Trophoblast cell (in vitro differentiated cells and primary cell): ENCODE measurements around the gene KIF26A.

Source experiments
- DNase-seq, 2 donors: peaks; one replicate each; pipeline ENCODE4 v3.0.0-alpha.2; 2016
- H2AFZ ChIP-seq: 2 replicates; pipeline ENCODE4 v1.6.1; 2013; ENCODE audit warnings: low read length, moderate library complexity, mild to moderate bottlenecking; ENCODE audit not compliant: insufficient read depth, poor library complexity
- H2AK5ac ChIP-seq: 2 replicates; pipeline ENCODE4 v1.6.1; 2013; ENCODE audit warnings: mild to moderate bottlenecking, low read length
- H2BK120ac ChIP-seq: 2 replicates; pipeline ENCODE4 v1.6.1; 2013; ENCODE audit warnings: low read length, mild to moderate bottlenecking, moderate library complexity; ENCODE audit not compliant: insufficient read depth, poor library complexity
- H2BK12ac ChIP-seq: 2 replicates; pipeline ENCODE4 v1.6.1; 2013; ENCODE audit warnings: mild to moderate bottlenecking, low read length, moderate library complexity
- H2BK5ac ChIP-seq: 2 replicates; pipeline ENCODE4 v1.6.1; 2013; ENCODE audit warnings: low read length, low read depth, moderate library complexity, mild to moderate bottlenecking; ENCODE audit not compliant: poor library complexity
- H3K14ac ChIP-seq: 2 replicates; pipeline ENCODE4 v1.6.1; 2013; ENCODE audit warnings: mild to moderate bottlenecking, low read length
- H3K18ac ChIP-seq: 2 replicates; pipeline ENCODE4 v1.6.1; 2013; ENCODE audit warnings: mild to moderate bottlenecking, low read length
- H3K23ac ChIP-seq: 2 replicates; pipeline ENCODE4 v1.6.1; 2013; ENCODE audit warnings: low read length
- H3K27ac ChIP-seq: 2 replicates; pipeline ENCODE4 v1.5.1; 2013; ENCODE audit warnings: low read depth, mild to moderate bottlenecking, inconsistent platforms, low read length, moderate library complexity
- H3K27me3 ChIP-seq: 2 replicates; pipeline ENCODE4 v1.6.1; 2013; ENCODE audit warnings: inconsistent platforms, mild to moderate bottlenecking, low read length, moderate library complexity; ENCODE audit not compliant: insufficient read depth
- H3K36me3 ChIP-seq, 2 experiments: 1 replicate in 1 of 2; 2 replicates in 1 of 2; pipeline ENCODE4 v1.6.1; 2013; ENCODE audit warnings: low read length in 2 of 2, mild to moderate bottlenecking in 2 of 2, moderate library complexity in 1 of 2; ENCODE audit not compliant: insufficient read depth in 2 of 2, control insufficient read depth in 1 of 2
- H3K4ac ChIP-seq: 2 replicates; pipeline ENCODE4 v1.6.1; 2013; ENCODE audit warnings: low read depth, mild to moderate bottlenecking, low read length, moderate library complexity
- H3K4me1 ChIP-seq, 2 experiments: 1 replicate in 1 of 2; 2 replicates in 1 of 2; pipeline ENCODE4 v1.6.1; 2013; ENCODE audit warnings: low read length in 2 of 2, mild to moderate bottlenecking in 2 of 2, moderate library complexity in 1 of 2; ENCODE audit not compliant: insufficient read depth in 2 of 2, control insufficient read depth in 1 of 2
- H3K4me2 ChIP-seq: 2 replicates; pipeline ENCODE4 v1.6.1; 2013; ENCODE audit warnings: inconsistent platforms, mild to moderate bottlenecking, low read length, moderate library complexity
- H3K4me3 ChIP-seq: 2 replicates; pipeline ENCODE4 v1.5.1; 2013; ENCODE audit warnings: mild to moderate bottlenecking, low read depth, low read length, inconsistent platforms
- H3K79me1 ChIP-seq: one replicate; pipeline ENCODE4 v1.6.1; 2013; ENCODE audit warnings: low read length
- H3K79me2 ChIP-seq: 2 replicates; pipeline ENCODE4 v1.6.1; 2013; ENCODE audit warnings: low read length, mild to moderate bottlenecking; ENCODE audit not compliant: control insufficient read depth, insufficient read depth, poor library complexity
- H3K9ac ChIP-seq: 2 replicates; pipeline ENCODE4 v1.6.1; 2013; ENCODE audit warnings: mild to moderate bottlenecking, low read length
- H3K9me3 ChIP-seq: 2 replicates; pipeline ENCODE4 v1.6.1; 2013; ENCODE audit warnings: low read depth, mild to moderate bottlenecking, control low read depth, inconsistent platforms, low read length; ENCODE audit not compliant: insufficient read depth
- H4K12ac ChIP-seq: 2 replicates; pipeline ENCODE4 v1.6.1; 2013; ENCODE audit warnings: low read depth, mild to moderate bottlenecking, low read length, moderate library complexity
- H4K8ac ChIP-seq: 2 replicates; pipeline ENCODE4 v1.6.1; 2013; ENCODE audit warnings: low read depth, mild to moderate bottlenecking, low read length, moderate library complexity
- H4K91ac ChIP-seq: one replicate; pipeline ENCODE4 v1.6.1; 2013; ENCODE audit warnings: low read depth, mild to moderate bottlenecking, low read length, moderate library complexity
- WGBS: extraction: QIAGEN DNeasy Blood & Tissue Kit; methylation state at CpG from one replicate; pipeline ENCODE4 v1.1.7; 2013; ENCODE audit warnings: missing lambda C conversion rate; ENCODE audit not compliant: insufficient read length, insufficient coverage; ENCODE audit errors: extremely low coverage; 5-methylcytosine and 5-hydroxymethylcytosine counted together

The KIF26A gene

GRCh38 chr14:104226421-104227383 is 88.3 kb downstream of the KIF26A start:
- Histone ChIP-seq H3K36me3 (no peaks in the 10 kb centered on the region), H4K91ac (no peak overlapping the region), H3K79me1 (no peaks in the 10 kb centered on the region), H4K12ac (no peak overlapping the region), H2BK5ac (no peak overlapping the region), H3K4me1 (no peaks in the 10 kb centered on the region), H2AFZ (no peak overlapping the region), H3K27ac (no peak overlapping the region), H3K4ac (no peak overlapping the region), H2BK12ac (no peak overlapping the region), H2BK120ac (no peak overlapping the region), H3K4me3 (no peak overlapping the region), H3K27me3 (no peaks in the 10 kb centered on the region), H3K4me2 (no peak overlapping the region), H2AK5ac (no peak overlapping the region), H3K9me3 (peaks cover 6% of the 10 kb centered on the region), H3K14ac (no peak overlapping the region), H3K79me2 (no peaks in the 10 kb centered on the region), H4K8ac (no peak overlapping the region), H3K23ac (no peak overlapping the region), H3K18ac (no peak overlapping the region), H3K9ac (no peak overlapping the region)
- WGBS, result no CpG with 5 or more reads among the region's 17 CpGs
- no peak for DNase-seq

- H3K4me2 ChIP-seq, result no peak overlapping the region
- H3K79me1 ChIP-seq, result no peaks in the 10 kb centered on the region
- H2BK120ac ChIP-seq, result no peak overlapping the region
- H4K91ac ChIP-seq, result no peak overlapping the region
- no peaks in the 10 kb centered on the region for H3K79me2 ChIP-seq
- H3K27ac ChIP-seq, result no peak overlapping the region
- no peaks in the 10 kb centered on the region for H3K36me3 ChIP-seq
- no peaks in the 10 kb centered on the region for H3K27me3 ChIP-seq
- DNase-seq, result no peak
- no peak overlapping the region for H3K4me3 ChIP-seq
- no peak overlapping the region for H3K23ac ChIP-seq
- no peak overlapping the region for H3K4ac ChIP-seq
- no CpG with 5 or more reads among the region's 1 CpG for WGBS
- H4K12ac ChIP-seq, result no peak overlapping the region
- no peak overlapping the region for H4K8ac ChIP-seq
- no peak overlapping the region for H2BK12ac ChIP-seq
- no peak overlapping the region for H3K18ac ChIP-seq
- no peak overlapping the region for H3K9ac ChIP-seq
- H2BK5ac ChIP-seq, result no peak overlapping the region
- H2AFZ ChIP-seq, result no peak overlapping the region
- peaks cover 12% of the 10 kb centered on the region for H3K9me3 ChIP-seq
- no peaks in the 10 kb centered on the region for H3K4me1 ChIP-seq
- H3K14ac ChIP-seq, result no peak overlapping the region
- H2AK5ac ChIP-seq, result no peak overlapping the region
These were observed 89.4 kb downstream of the KIF26A start for GRCh38 chr14:104227806-104228205.

- Histone ChIP-seq H3K4me3 (no peak overlapping the region), H3K23ac (no peak overlapping the region), H3K4me1 (no peaks in the 10 kb centered on the region), H3K79me1 (no peaks in the 10 kb centered on the region), H2BK120ac (no peak overlapping the region), H2AFZ (no peak overlapping the region), H4K8ac (no peak overlapping the region), H4K12ac (no peak overlapping the region), H3K79me2 (no peaks in the 10 kb centered on the region), H3K9ac (no peak overlapping the region), H2BK12ac (no peak overlapping the region), H4K91ac (no peak overlapping the region), H3K36me3 (no peaks in the 10 kb centered on the region), H2AK5ac (no peak overlapping the region), H3K4ac (no peak overlapping the region), H3K27me3 (no peaks in the 10 kb centered on the region), H3K14ac (no peak overlapping the region), H3K18ac (no peak overlapping the region), H3K27ac (no peak overlapping the region), H3K4me2 (no peak overlapping the region), H2BK5ac (no peak overlapping the region), H3K9me3 (peaks cover 15% of the 10 kb centered on the region)
- no peak for DNase-seq
- WGBS, result no CpG with 5 or more reads among the region's 7 CpGs
These were observed 89.8 kb downstream of the KIF26A start for GRCh38 chr14:104228221-104228620.

- Histone ChIP-seq H3K9me3 (peaks cover 15% of the 10 kb centered on the region), H4K12ac (no peak overlapping the region), H3K18ac (no peak overlapping the region), H3K4ac (no peak overlapping the region), H2AFZ (no peak overlapping the region), H3K4me1 (no peaks in the 10 kb centered on the region), H2BK120ac (no peak overlapping the region), H2AK5ac (no peak overlapping the region), H3K79me2 (no peaks in the 10 kb centered on the region), H3K27ac (no peak overlapping the region), H3K36me3 (no peaks in the 10 kb centered on the region), H2BK5ac (no peak overlapping the region), H4K91ac (no peak overlapping the region), H2BK12ac (no peak overlapping the region), H4K8ac (no peak overlapping the region), H3K4me3 (no peak overlapping the region), H3K9ac (no peak overlapping the region), H3K27me3 (no peaks in the 10 kb centered on the region), H3K14ac (no peak overlapping the region), H3K4me2 (no peak overlapping the region), H3K79me1 (no peaks in the 10 kb centered on the region), H3K23ac (no peak overlapping the region)
- WGBS, result no CpG with 5 or more reads among the region's 17 CpGs
- no peak for DNase-seq
These were observed 90.5 kb downstream of the KIF26A start for GRCh38 chr14:104228716-104229533.
